Mononuclear cell (primary cell): ENCODE results near the gene FSIP1. TPM values are rescaled to one million over a fixed set of nuclear protein-coding genes. Genes with fewer than 3 reads are reported as not detected.

Experiments used
- H3K27me3 ChIP-seq: 2 replicates; pipeline ENCODE4 v1.6.0; 2011; ENCODE audit warnings: low read length, control low read depth; ENCODE audit not compliant: insufficient read depth
- H3K4me1 ChIP-seq: 2 replicates; pipeline ENCODE4 v1.5.1; 2011; ENCODE audit warnings: mild to moderate bottlenecking, low read length, control low read depth; ENCODE audit not compliant: insufficient read depth
- H3K4me3 ChIP-seq: 2 replicates; pipeline ENCODE4 v1.5.1; 2011; ENCODE audit warnings: mild to moderate bottlenecking, low read length, moderate library complexity
- H3K9me3 ChIP-seq: 2 replicates; pipeline ENCODE4 v1.5.1; 2011; ENCODE audit warnings: low read depth, mild to moderate bottlenecking, control low read depth, low read length
- total RNA-seq: library from RNA; depleted of rRNA; stranded (reverse); fragments of >200 nt; gene quantifications from one replicate; pipeline ENCODE4 v1.2.3, GENCODE V29; 2012

The FSIP1 gene
- total RNA-seq, 1 donor, result 0.94 TPM

DNA sequence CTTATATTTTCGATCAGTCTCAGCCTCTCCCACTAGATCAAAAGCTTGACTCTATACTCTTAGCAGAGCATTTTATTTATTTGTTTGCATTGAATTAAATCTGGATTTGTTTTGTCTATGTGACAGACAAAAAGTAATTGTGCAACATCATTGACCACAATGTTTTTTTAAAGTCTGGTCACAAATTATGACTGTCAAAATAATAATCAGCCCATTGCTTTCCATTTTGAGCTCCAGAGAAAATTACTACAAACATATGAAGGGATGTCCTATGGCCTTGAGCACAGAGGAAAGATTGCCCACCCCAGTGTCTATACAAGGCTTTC is 82.3 kb downstream of the FSIP1 start:
- no peaks in the 10 kb centered on the region for H3K27me3 ChIP-seq
- no peak overlapping the region for H3K4me3 ChIP-seq
- H3K4me1 ChIP-seq, result no peaks in the 10 kb centered on the region
- H3K9me3 ChIP-seq, result no peaks in the 10 kb centered on the region

DNA sequence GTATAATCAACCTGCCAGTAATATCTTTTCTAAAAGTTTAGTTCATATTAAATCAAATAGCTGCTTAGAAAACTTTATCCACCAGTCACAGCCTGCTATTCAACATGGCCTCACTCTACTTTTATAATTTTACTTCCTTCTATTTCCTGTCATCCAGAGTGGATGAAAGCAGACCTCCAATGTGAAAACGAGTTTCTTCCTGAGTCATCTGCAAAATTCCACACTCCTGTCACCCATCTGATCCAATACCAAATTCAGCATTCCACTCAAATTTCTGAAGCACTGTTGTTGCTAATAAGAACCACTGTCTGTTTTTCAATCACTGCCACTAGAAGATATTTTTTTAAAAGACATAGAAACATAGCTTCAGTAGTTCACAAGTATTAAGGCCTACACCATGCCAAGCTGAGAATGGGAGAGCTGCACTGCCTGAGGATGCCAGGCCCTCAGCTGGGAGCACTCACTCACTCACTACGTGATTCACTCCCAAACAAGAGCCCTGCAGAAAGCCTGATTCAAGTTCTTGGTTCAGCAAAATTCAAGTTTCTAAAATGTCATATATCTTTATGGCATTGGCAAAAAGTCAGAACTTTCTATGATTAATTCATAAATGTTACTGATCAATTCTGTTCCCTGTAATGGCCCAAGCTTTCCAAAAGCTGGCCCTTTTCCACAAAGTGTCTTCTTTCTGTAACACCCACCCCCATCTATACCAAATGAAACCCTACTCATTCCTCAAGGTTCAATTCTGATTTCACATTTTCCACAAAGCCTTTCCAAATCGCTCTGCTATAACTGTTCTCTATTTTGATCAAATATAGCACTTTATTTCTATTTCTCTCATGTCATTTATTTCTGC is 82.9 kb downstream of the FSIP1 start:
- Histone ChIP-seq H3K4me1 (no peaks in the 10 kb centered on the region), H3K4me3 (no peak overlapping the region), H3K9me3 (no peaks in the 10 kb centered on the region), H3K27me3 (no peaks in the 10 kb centered on the region)

DNA sequence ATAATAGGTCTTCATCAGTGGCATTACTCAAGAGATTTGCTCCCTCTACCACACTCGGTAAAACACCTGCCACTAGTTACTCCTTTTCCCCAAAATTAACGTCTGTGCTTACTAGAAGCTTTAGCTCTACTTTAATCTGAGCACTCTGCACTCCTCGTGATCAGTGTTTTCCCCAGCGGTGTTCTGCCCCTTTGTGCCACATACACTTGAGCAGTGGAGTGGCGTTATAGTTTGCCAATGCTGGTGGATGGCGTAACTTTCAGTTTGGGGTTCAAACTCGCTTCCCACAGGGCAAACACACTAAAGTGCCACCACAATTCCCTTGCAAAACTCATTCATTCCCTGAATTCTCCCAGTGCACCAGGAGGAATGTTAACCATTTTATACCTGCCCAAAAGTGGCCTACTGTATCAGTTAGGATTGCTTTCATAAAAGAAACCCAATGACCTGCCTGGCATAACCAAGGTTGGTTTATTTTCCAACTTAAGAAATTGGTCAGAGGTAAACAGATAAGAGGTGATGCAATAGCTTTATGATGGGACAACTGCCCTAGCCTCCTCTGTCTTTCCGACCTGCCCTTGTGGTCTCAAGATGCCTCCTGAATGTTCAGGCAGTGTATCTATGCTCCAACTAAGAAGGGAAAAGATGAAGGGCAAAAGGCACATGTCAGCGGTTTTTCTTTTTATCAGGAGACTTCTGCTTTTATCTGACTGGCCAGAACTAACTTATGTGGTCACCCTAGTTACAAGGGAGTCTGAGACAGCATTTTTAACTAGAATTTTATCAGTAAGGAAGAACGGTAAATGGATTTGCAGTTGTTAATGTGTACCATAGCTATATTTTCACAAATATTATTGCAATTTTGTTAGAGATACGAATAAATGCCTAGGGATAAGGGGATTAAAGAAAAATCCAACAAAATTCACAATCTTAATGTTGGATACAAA is 83.9 kb downstream of the FSIP1 start:
- Histone ChIP-seq H3K4me3 (no peak overlapping the region), H3K27me3 (no peaks in the 10 kb centered on the region), H3K9me3 (no peaks in the 10 kb centered on the region), H3K4me1 (no peaks in the 10 kb centered on the region)

DNA sequence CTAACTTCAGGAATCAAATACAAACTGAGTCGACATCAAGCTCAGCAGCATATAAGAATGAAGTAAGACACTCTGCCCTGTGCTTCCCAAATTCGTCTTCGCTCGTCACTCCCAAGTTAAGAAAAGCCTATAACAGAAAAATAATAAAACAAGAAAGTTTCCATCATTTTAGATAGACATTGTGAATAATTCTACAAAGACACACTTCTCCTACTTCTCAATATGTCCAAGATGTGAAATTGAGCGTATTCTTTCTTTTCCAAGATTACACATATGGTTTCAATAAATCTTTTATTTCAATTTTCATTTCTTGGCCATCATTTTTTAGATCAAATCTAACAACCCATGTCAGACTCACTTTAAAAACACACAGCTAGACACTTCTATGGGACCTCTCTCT is 85.1 kb downstream of the FSIP1 start:
- Histone ChIP-seq H3K27me3 (no peaks in the 10 kb centered on the region), H3K4me3 (no peak overlapping the region), H3K4me1 (no peaks in the 10 kb centered on the region), H3K9me3 (no peaks in the 10 kb centered on the region)

DNA sequence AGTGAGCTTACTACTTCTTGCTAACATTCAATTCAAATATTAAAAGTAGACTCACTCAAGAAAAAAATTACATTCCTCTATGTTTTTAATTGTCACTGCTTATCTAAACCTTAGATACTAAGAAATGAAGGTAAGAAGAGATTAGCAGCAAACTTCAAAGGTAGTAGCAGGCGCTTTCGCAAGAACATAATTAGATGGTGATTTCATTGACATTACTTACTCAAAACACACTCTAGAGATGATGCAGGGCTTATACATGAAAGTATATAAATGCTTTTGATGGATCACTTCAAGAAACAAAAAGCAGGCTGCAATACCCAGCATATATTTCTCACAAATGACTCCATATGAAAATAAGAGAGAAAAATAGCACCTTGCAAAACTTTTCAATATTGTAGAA is 86.8 kb downstream of the FSIP1 start:
- no peaks in the 10 kb centered on the region for H3K27me3 ChIP-seq
- no peaks in the 10 kb centered on the region for H3K9me3 ChIP-seq
- H3K4me3 ChIP-seq, result no peak overlapping the region
- no peaks in the 10 kb centered on the region for H3K4me1 ChIP-seq

DNA sequence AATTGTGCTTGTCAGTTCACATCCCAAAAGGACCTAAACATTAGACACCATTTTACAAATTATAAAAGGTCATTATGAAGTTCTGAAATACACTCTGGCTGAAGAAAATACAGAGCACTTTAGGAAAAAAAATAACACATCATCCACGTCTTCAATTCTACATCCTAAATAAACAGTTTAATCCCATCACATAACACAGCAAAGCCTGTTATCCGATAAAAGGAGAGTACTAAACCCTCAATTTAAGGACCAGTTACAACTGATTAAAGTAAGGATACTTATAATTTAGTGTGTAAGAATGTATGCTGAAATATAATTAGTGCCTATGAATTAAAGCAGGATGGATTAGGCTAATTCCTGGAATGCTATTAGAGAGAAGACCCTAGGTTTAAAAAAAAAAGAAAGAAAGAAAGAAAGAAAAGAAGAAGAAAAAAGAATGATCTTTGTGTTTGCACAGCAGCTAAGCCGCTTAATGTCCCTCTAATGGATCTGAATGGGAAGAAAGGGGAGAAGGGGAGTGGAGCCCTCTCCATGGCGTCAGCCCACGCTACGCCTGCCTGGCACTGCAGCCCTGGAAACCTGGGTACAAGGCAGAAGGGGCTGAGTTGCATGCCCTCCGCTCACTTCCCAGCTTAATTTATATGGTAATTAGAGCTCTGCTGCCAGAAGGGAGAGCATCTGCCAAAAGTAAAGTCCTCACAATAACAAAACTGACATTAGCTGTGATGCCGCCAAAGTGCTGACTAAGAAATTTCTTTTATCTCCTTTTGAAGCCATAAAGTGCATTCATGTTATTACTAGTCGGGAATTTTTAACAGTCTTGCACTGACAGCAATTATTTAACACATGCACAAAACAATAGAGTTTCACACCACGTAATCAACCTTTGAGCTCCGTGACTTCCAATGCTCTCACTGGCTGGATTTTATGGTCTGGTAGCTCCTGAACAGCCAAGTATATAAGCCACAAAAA is 90.0 kb downstream of the FSIP1 start:
- H3K9me3 ChIP-seq, result no peaks in the 10 kb centered on the region
- H3K27me3 ChIP-seq, result no peaks in the 10 kb centered on the region
- no peak overlapping the region for H3K4me3 ChIP-seq
- no peaks in the 10 kb centered on the region for H3K4me1 ChIP-seq

DNA sequence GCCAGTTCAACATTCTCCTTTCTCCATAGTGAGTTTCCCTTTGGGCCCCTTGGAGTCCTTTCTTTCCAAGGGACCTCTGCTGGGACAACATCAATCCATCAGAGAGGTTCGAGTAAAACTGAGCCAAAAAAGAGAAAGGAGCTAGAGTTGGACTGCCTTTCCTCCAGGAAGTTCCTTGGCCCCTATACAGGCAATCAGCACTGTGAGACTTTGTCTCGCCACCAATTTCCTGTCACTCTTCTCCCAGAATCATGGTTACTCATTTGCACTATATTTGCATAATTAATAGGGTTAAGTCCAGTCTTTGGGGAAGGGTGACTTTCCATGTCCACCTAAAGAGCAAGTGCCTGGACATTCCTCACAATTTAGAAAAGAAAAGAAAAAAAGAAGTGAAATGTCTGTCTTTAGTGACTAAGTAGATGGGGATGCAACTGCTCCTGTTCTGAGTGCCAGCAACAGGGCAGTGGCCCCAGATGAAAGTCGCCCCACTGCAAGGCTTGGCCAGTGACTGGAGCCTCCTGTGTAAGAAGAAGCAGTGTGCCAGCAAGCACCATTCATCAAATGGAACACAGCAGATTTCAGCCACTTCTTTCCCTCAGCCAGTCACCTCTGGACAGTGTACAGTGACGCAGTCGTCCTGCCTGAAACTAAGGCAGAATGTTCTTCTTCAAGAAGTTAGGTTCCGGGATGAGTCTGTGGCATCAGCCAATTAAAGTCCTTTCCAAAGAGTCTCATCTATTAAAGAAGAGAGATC is 91.6 kb downstream of the FSIP1 start:
- H3K9me3 ChIP-seq, result no peaks in the 10 kb centered on the region
- H3K4me1 ChIP-seq, result no peaks in the 10 kb centered on the region
- no peak overlapping the region for H3K4me3 ChIP-seq
- no peaks in the 10 kb centered on the region for H3K27me3 ChIP-seq

DNA sequence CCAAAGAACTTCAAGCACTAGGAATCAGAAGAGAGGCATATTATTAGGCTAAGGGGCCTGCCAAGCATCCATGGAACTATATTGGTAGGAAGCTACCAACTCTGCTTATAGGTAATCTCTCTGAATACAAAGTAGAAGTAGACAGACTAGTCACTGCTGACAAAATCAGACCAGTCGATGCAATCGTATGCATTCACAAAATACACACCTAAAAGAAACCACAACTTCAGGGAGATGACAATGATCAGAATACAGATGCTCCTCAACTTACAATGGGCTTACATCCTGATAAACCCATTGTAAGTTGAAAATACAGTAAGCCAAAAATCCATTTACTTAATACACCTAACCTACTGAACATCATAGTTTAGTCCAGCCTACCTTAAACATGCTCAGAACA is 94.7 kb downstream of the FSIP1 start:
- no peaks in the 10 kb centered on the region for H3K4me1 ChIP-seq
- H3K9me3 ChIP-seq, result no peaks in the 10 kb centered on the region
- H3K4me3 ChIP-seq, result no peak overlapping the region
- H3K27me3 ChIP-seq, result no peaks in the 10 kb centered on the region

DNA sequence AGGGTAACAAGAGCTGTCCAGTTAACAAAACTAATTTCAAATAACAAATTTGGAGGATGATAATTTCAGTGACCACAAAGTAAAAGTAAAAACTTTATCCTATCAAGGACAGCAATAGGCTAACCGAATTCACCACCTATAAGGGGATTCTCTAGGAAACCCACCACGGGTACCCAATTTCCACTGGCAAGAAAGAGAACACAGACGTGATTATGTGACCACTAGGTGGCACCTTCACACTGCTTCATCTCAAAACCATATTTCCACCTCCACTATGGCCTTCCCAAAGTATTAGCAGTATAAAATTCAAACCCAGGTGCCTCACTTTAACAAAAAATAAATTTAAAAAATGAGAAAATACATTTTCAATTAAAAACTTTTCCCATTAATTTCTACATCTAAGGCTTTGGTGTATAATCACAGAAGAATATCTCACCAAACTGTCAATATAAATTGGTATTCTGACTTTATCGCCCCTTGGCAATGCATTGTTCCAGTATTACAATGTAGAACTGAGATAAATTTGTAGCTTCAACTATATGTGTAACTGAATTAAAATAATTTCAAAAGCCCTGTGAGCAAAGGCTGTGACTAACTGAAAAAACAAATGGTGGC is 96.5 kb downstream of the FSIP1 start:
- Histone ChIP-seq H3K4me3 (no peak overlapping the region), H3K27me3 (no peaks in the 10 kb centered on the region), H3K9me3 (no peaks in the 10 kb centered on the region), H3K4me1 (no peaks in the 10 kb centered on the region)

DNA sequence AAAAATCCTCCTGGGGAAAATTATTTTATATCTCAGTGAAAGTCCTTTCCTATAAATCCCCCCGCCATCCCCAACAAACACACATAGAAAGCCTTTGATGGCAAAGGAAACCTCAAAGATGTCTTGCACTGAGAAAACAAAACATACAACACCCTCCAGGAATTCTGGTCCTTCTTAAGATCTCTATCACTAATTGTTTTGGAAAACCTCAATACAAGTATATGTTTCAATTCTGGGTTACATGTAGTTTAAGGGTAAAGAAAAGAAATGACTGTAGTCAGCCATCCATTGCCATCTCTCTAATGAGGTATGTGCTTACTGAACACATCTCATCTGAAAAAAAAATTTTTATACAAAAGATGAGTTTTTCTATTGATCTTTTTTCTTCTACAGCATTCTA is 97.3 kb downstream of the FSIP1 start:
- Histone ChIP-seq H3K9me3 (no peaks in the 10 kb centered on the region), H3K4me1 (no peaks in the 10 kb centered on the region), H3K27me3 (no peaks in the 10 kb centered on the region), H3K4me3 (no peak overlapping the region)

DNA sequence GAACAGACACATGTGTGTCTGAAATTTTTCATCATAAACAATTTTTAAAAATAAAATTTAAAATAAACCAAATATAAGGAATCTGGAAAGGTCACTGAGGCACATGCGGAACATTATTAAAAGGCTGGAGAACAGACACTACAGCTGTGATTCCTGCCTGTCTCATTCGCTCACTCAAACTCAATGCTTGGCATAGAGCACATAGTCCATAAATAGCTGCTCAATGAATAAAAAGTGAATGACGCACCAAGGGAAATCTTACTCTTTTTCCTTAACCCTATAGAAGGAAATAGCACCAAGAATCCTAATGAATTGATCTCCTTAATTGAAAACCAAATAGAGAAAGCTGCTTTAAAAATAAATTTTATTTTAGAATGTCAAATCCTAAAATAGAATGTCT is 98.4 kb downstream of the FSIP1 start:
- Histone ChIP-seq H3K9me3 (no peaks in the 10 kb centered on the region), H3K27me3 (no peaks in the 10 kb centered on the region), H3K4me3 (no peak overlapping the region), H3K4me1 (no peaks in the 10 kb centered on the region)

DNA sequence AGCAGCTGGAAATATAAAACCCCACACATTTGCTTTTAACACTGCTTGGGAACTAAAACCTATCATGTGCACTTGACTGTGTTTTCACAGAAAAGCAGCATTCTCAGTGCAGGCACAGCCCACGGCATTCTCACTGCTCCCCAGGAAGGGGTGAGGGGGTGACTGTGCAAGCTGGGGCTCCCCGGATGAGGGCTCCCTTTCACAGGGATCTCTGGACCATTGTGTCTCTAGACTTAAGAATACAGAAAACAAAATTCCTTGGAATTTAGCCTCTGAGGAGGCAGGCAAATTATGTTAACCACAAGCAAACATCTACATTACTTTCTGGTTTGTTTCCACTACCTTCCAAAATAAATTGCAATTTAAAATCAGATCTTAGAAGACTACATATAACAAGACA is 100.3 kb downstream of the FSIP1 start:
- Histone ChIP-seq H3K27me3 (no peaks in the 10 kb centered on the region), H3K9me3 (no peaks in the 10 kb centered on the region), H3K4me3 (no peak overlapping the region), H3K4me1 (no peaks in the 10 kb centered on the region)

DNA sequence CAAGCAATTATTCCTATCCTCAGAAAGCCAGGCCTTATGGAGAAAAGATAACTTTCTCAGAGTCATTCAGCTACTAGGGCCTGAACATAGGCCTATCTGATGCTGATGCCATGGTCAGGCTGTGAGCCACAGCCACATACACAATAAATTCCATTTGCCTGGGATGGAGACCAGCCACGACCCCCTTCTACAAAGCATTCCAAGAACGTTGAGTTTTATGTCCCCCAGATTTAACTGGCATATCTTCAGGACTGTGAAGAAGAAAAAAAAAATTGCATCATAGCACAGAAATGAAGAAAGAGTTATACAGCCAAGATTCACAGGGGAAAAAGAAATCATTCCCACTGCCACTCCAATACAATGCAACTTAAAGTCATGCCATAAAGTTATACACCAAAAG is 101.8 kb downstream of the FSIP1 start:
- no peaks in the 10 kb centered on the region for H3K9me3 ChIP-seq

DNA sequence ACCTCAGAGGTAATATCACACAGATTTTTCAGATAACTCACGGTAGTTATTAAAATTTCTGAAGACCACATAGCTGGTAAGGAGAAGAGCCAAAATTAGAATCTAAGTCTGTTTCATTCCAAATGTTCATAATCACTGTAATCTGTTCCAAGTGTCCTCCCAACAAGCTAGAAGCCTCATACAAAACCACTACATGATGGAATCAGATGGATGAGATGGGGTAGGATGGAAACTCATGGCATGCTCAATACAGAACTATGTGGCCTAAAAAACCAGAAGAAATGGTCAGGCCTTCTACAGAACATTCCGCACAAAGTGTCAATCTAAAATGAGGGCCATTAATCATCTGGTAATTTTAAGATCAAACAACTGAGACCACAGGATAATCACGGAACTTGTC is 110.0 kb downstream of the FSIP1 start:
- Histone ChIP-seq H3K4me1 (no peaks in the 10 kb centered on the region), H3K9me3 (no peaks in the 10 kb centered on the region), H3K27me3 (no peaks in the 10 kb centered on the region), H3K4me3 (no peak overlapping the region)

More for the DNA sequence above, 101.8 kb downstream of the FSIP1 start:
- H3K4me3 ChIP-seq, result no peak overlapping the region
- H3K4me1 ChIP-seq, result no peaks in the 10 kb centered on the region
- no peaks in the 10 kb centered on the region for H3K27me3 ChIP-seq
